ENCODE measurements around the gene HAUS7.

HAUS7 gene

GRCh38 chrX:153456161-153456560 is 14.2 kb downstream of the HAUS7 start:
- DNase-seq (ENCODE audit: low spot score) = no peak

GRCh38 chrX:153455571-153455970 is 14.8 kb downstream of the HAUS7 start:
- no peak for DNase-seq (ENCODE audit: low spot score)

GRCh38 chrX:153454901-153455550 is 15.3 kb downstream of the HAUS7 start:
- no peak for DNase-seq (ENCODE audit: low spot score)

GRCh38 chrX:153450949-153451277 is 19.5 kb downstream of the HAUS7 start:
- DNase-seq (ENCODE audit: low spot score) = no peak

- no peak for DNase-seq (ENCODE audit: low spot score)
These were observed 20.0 kb downstream of the HAUS7 start for GRCh38 chrX:153450114-153450948.

- DNase-seq (ENCODE audit: low spot score) = no peak
These were observed 20.8 kb downstream of the HAUS7 start for GRCh38 chrX:153449368-153450113.

GRCh38 chrX:153448556-153449367 is 21.6 kb downstream of the HAUS7 start:
- no peak for DNase-seq (ENCODE audit: low spot score)

GRCh38 chrX:153447581-153447960 is 22.8 kb downstream of the HAUS7 start:
- DNase-seq (ENCODE audit: low spot score) = no peak

GRCh38 chrX:153446950-153447580 is 23.3 kb downstream of the HAUS7 start:
- DNase-seq (ENCODE audit: low spot score) = no peak

GRCh38 chrX:153446636-153446936 is 23.8 kb downstream of the HAUS7 start:
- no peak for DNase-seq (ENCODE audit: low spot score)

- no peak for DNase-seq (ENCODE audit: low spot score)
These were observed 24.3 kb downstream of the HAUS7 start, which contains the start of gene TREX2 for GRCh38 chrX:153445856-153446635. TSS of gene TREX2 (minus strand) at chrX:153446056. CDS start at chrX:153445430, 626 bp downstream.

GRCh38 chrX:153445106-153445855 is 25.1 kb downstream of the HAUS7 start:
- DNase-seq (ENCODE audit: low spot score) = no peak

GRCh38 chrX:153444333-153445011 is 25.9 kb downstream of the HAUS7 start:
- no peak for DNase-seq (ENCODE audit: low spot score)

GRCh38 chrX:153443476-153444332 is 26.7 kb downstream of the HAUS7 start:
- no peak for DNase-seq (ENCODE audit: low spot score)

GRCh38 chrX:153442463-153442862 is 27.9 kb downstream of the HAUS7 start:
- no peak for DNase-seq (ENCODE audit: low spot score)

- DNase-seq (ENCODE audit: low spot score) = no peak
These were observed 28.4 kb downstream of the HAUS7 start for GRCh38 chrX:153441981-153442380.

- DNase-seq (ENCODE audit: low spot score) = no peak
These were observed 29.1 kb downstream of the HAUS7 start for GRCh38 chrX:153441296-153441695.

- no peak for DNase-seq (ENCODE audit: low spot score)
These were observed 29.7 kb downstream of the HAUS7 start for GRCh38 chrX:153440556-153441135.
